Measurements from ENCODE around the gene ZBTB38. TPM values are rescaled to one million over a fixed set of nuclear protein-coding genes. Genes with fewer than 3 reads are reported as not detected.
A peak's percentile ranks its signal among the peaks of the same experiment; 100 is the strongest.

Gene ZBTB38
- total RNA-seq, 1 experiment from 2014 or later, result 17.0 TPM

DNA sequence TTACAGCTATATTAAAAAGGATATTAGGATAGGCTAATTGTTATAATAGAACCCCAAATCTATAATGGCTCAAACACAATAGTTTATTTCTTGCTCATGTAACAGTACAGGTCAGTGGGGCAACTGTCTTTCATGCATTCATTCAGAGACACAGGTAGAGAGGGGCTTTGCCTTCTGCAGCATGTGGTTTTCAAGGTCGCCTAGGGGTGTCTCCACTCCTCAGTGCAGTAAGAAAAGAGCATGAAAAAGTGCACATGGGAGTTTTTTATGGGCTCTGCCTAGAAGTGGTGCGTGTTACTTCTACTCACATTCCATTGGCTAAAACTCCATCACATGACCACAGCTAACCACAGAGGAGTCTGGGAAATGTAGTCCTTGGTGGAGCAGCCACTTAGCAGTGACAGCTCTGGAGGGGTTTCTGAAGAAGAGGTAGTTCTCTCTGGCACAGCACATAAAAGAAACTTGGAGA, 1.8 kb downstream of the ZBTB38 start:
- Histone ChIP-seq H2AFZ (ENCODE audit: low read length) (no peak overlapping the region), H3K79me2 (ENCODE audit: low read length) (peaks cover 10% of the 10 kb centered on the region), H4K20me1 (ENCODE audit: low read length) (no peaks in the 10 kb centered on the region), H3F3A (ENCODE audit: low read length, unreplicated experiment) (peaks cover 14% of the 10 kb centered on the region), H3K4me2 (ENCODE audit: low read length) (peak overlapping the region; percentile 84), H3K4me1 (ENCODE audit: insufficient read depth, low read length) (peaks cover 48% of the 10 kb centered on the region), H3K9me2 (replicated peaks; ENCODE audit: low read length) (no peaks in the 10 kb centered on the region), H3K27ac (ENCODE audit: low read length) (peak overlapping the region; percentile 100), H3K27me3 (ENCODE audit: low read length) (no peaks in the 10 kb centered on the region), H3K9me3 (ENCODE audit: low read length) (no peaks in the 10 kb centered on the region), H3K36me3 (ENCODE audit: low read depth, low read length) (no peaks in the 10 kb centered on the region), H3K9ac (ENCODE audit: low read length) (peak overlapping the region; percentile 98), H3K4me3 (ENCODE audit: low read length) (peak overlapping the region; percentile 56; the same call in 1 of the 2 replicates)
- intact Hi-C loops (cut with micrococcal nuclease), result no loop called here
- no TSS peak for BruUV-seq (replicated peaks)
- ChIA-PET POLR2A (ENCODE audit: unreplicated experiment) (interaction anchor here (0.6 to 0.7 kb wide), 2 partner anchors 63 to 95 kb away, joined by 3 to 4 read pairs; no protein-coding TSS in a partner anchor), CTCF (no interaction called here)
- TF ChIP-seq, protein P1, sequence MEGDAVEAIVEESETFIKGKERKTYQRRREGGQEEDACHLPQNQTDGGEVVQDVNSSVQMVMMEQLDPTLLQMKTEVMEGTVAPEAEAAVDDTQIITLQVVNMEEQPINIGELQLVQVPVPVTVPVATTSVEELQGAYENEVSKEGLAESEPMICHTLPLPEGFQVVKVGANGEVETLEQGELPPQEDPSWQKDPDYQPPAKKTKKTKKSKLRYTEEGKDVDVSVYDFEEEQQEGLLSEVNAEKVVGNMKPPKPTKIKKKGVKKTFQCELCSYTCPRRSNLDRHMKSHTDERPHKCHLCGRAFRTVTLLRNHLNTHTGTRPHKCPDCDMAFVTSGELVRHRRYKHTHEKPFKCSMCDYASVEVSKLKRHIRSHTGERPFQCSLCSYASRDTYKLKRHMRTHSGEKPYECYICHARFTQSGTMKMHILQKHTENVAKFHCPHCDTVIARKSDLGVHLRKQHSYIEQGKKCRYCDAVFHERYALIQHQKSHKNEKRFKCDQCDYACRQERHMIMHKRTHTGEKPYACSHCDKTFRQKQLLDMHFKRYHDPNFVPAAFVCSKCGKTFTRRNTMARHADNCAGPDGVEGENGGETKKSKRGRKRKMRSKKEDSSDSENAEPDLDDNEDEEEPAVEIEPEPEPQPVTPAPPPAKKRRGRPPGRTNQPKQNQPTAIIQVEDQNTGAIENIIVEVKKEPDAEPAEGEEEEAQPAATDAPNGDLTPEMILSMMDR (conservative IDR thresholded peaks at IDR 0.05; ENCODE audit: low read depth, low read length), result peak; percentile 34; the same call in 1 of the 2 replicates
- TF ChIP-seq EZH2 (IDR thresholded peaks at IDR 0.05; ENCODE audit: low read length, unreplicated experiment) (no peak), EZH2phosphoT487 (IDR thresholded peaks at IDR 0.05; ENCODE audit: borderline replicate concordance, low read length) (no peak)
- peak; percentile 76 for DNase-seq
- ATAC-seq, result peak; percentile 30

DNA sequence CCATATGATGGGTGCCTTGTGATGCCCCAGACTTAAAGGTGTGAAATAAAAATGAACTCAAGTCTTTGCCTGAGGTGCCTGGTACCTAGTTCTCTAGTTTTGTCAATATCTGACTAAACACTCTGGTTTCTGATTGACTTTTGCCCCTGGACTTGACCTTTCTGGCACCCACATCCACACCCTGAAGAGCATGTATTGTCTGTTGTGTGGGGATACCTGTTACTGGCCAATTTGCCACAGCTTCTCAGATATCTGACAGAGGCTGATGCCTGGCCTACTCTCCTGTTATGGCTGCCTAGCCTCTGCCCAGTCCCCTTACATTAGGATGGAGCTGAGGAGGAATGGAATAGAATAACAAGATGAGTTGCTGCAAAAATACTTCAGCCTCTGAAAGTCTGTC, 3.6 kb downstream of the ZBTB38 start:
- H3K9me3 ChIP-seq (ENCODE audit: low read length), result no peaks in the 10 kb centered on the region
- POLR2A ChIA-PET (ENCODE audit: unreplicated experiment), result no interaction called here
- peaks cover 10% of the 10 kb centered on the region for H3K79me2 ChIP-seq (ENCODE audit: low read length)
- peaks cover 32% of the 10 kb centered on the region for H3K4me1 ChIP-seq (ENCODE audit: insufficient read depth, low read length)
- H3K9ac ChIP-seq (ENCODE audit: low read length), result no peak overlapping the region
- TF ChIP-seq EZH2phosphoT487 (IDR thresholded peaks at IDR 0.05; ENCODE audit: borderline replicate concordance, low read length) (no peak), EZH2 (IDR thresholded peaks at IDR 0.05; ENCODE audit: low read length, unreplicated experiment) (no peak)
- TF ChIP-seq, protein P1 (conservative IDR thresholded peaks at IDR 0.05; ENCODE audit: low read depth, low read length), result no peak
- H3F3A ChIP-seq (ENCODE audit: low read length, unreplicated experiment), result peaks cover 7% of the 10 kb centered on the region
- no peaks in the 10 kb centered on the region for H3K9me2 ChIP-seq (replicated peaks; ENCODE audit: low read length)
- H3K27ac ChIP-seq (ENCODE audit: low read length), result no peak overlapping the region
- CTCF ChIA-PET, result no interaction called here
- no peaks in the 10 kb centered on the region for H3K36me3 ChIP-seq (ENCODE audit: low read depth, low read length)
- no peak for ATAC-seq
- intact Hi-C loops (cut with micrococcal nuclease), result no loop called here
- H3K4me3 ChIP-seq (ENCODE audit: low read length), result no peak overlapping the region
- H2AFZ ChIP-seq (ENCODE audit: low read length), result no peak overlapping the region
- no peaks in the 10 kb centered on the region for H4K20me1 ChIP-seq (ENCODE audit: low read length)
- DNase-seq, result no peak
- no TSS peak for BruUV-seq (replicated peaks)
- no peaks in the 10 kb centered on the region for H3K27me3 ChIP-seq (ENCODE audit: low read length)
- no peak overlapping the region for H3K4me2 ChIP-seq (ENCODE audit: low read length)

DNA sequence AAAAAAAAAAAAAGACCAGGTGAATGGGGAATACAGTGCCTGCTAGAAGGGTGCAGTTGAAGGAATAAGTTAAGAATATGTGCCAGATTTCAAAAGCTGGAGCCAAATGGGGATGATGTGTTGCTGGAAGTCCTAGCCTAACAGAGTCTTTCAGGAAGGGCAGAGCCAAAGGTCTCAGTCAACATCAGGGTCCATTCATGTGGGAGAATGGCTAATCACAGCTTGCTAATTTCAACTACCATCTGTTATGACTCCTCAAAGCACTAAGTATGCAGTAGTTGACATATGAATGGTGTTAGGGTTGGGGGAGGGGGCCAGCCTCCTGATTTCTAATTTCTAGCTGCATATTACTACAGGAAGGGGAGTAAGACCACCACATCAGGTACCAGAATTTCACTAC, 4.4 kb downstream of the ZBTB38 start:
- Histone ChIP-seq H3K9me2 (replicated peaks; ENCODE audit: low read length) (no peaks in the 10 kb centered on the region), H3K27me3 (ENCODE audit: low read length) (no peaks in the 10 kb centered on the region), H2AFZ (ENCODE audit: low read length) (no peak overlapping the region), H4K20me1 (ENCODE audit: low read length) (no peaks in the 10 kb centered on the region), H3K4me1 (ENCODE audit: insufficient read depth, low read length) (peaks cover 24% of the 10 kb centered on the region), H3K4me2 (ENCODE audit: low read length) (no peak overlapping the region), H3K79me2 (ENCODE audit: low read length) (peaks cover 10% of the 10 kb centered on the region), H3K9ac (ENCODE audit: low read length) (no peak overlapping the region), H3K27ac (ENCODE audit: low read length) (no peak overlapping the region), H3K4me3 (ENCODE audit: low read length) (no peak overlapping the region), H3F3A (ENCODE audit: low read length, unreplicated experiment) (peaks cover 4% of the 10 kb centered on the region), H3K9me3 (ENCODE audit: low read length) (no peaks in the 10 kb centered on the region), H3K36me3 (ENCODE audit: low read depth, low read length) (no peaks in the 10 kb centered on the region)
- CTCF ChIA-PET, result no interaction called here
- no TSS peak for BruUV-seq (replicated peaks)
- intact Hi-C loops (cut with micrococcal nuclease), result no loop called here
- TF ChIP-seq EZH2 (IDR thresholded peaks at IDR 0.05; ENCODE audit: low read length, unreplicated experiment) (no peak), EZH2phosphoT487 (IDR thresholded peaks at IDR 0.05; ENCODE audit: borderline replicate concordance, low read length) (no peak)
- DNase-seq, result no peak
- POLR2A ChIA-PET (ENCODE audit: unreplicated experiment), result no interaction called here
- ATAC-seq, result no peak
